NT2/D1 (cell line): ENCODE results near the gene COL9A1.

ENCODE experiments used
- YY1 ChIP-seq: IDR thresholded peaks from 2 replicates; pipeline ENCODE4 v1.6.1; 2011; ENCODE audit not compliant: insufficient read length, insufficient read depth
- ZNF274 ChIP-seq: IDR thresholded peaks from 2 replicates; pipeline ENCODE4 v1.6.1; 2011; ENCODE audit warnings: mild to moderate bottlenecking, low read depth, low read length

GRCh38 chr6:70312165-70312745, 9.4 kb upstream of the COL9A1 start:
- TF ChIP-seq ZNF274 (no peak), YY1 (no peak)
